Memory B cell (primary cell): Measurements from ENCODE around the gene LRRC45.
"Not testable (repeated sequence)": the region's sequence is repeated elsewhere in the genome, so short reads cannot be mapped to it uniquely, and the experiment has no call there.

ENCODE experiments used
- ATAC-seq: fragments of 150-1000 bp; cut with Tn5 transposase; 2 replicates; pipeline ENCODE4 v1.10.0; 2021; ENCODE audit warnings: low read depth, mild to moderate bottlenecking, moderate library complexity
- DNase-seq, 2 donors: peaks; one replicate each; pipeline ENCODE4 v3.0.0; 2022; ENCODE audit warnings: low spot score in 2 of 2
- H3K27ac Mint-ChIP-seq: one replicate; pipeline ENCODE4 v1.8.0; 2022; ENCODE audit warnings: mild to moderate bottlenecking, moderate library complexity, mixed read lengths
- H3K27me3 Mint-ChIP-seq: one replicate; pipeline ENCODE4 v1.8.0; 2022; ENCODE audit warnings: mixed read lengths
- H3K36me3 Mint-ChIP-seq: one replicate; pipeline ENCODE4 v1.8.0; 2022; ENCODE audit warnings: mild to moderate bottlenecking, mixed read lengths
- H3K4me1 Mint-ChIP-seq: one replicate; pipeline ENCODE4 v1.8.0; 2022; ENCODE audit warnings: mixed read lengths
- H3K4me3 Mint-ChIP-seq: one replicate; pipeline ENCODE4 v1.8.0; 2022; ENCODE audit warnings: mild to moderate bottlenecking, moderate library complexity, mixed read lengths
- H3K9me3 Mint-ChIP-seq: one replicate; pipeline ENCODE4 v1.8.0; 2022; ENCODE audit warnings: mixed read lengths

Gene LRRC45

DNA sequence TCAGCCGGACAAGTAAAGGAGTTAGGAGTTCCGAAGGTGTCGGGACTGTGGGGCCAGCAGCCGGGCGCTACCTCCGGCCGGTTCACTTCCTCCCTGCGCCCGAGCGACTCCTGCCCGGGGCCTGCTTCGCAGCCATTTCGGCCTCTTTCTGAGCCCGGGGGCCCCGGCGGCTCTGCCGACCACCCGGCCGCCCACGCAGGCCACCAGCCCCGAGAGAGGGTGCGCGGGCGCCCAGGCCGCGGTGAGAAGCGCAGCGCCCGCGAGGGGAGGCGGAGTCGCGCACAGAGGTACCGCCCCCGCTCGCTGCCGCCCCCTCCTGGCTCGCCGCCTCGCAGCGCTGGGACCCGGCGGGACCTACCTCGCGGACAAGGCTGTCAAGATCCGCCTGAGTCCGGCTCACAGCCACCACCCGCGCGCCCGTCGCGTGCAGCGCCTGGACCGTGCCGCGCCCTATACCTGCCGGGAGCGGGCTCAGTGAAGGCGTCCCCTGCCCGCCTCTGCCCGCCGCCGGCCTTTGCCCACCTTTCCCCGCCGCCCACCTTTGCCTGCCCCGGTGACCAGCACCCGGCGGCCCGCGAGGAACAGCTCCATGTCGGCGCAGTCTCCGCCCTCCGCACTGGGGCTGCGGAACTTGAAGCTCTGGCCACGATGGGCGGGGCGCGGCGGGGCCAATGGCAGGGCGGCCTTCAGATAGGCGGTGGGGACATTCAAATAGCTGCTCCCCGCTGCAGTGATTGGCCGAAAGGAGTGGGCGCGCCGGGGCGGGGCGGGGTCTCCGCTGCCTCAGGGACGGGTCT lies 14.2 kb downstream of the LRRC45 start, which contains the start of gene DCXR:
Gene DCXR, minus strand, starts transcription at position 606 of the 797 bp plus-strand sequence. Its CDS starts 15 bp downstream, at position 591.
- Mint-ChIP-seq H3K27me3 (no peaks in the 10 kb centered on the region), H3K4me1 (peaks cover 5% of the 10 kb centered on the region), H3K27ac (peak within 1 kb of the TSS; percentile 80), H3K9me3 (no peaks in the 10 kb centered on the region), H3K4me3 (peak within 1 kb of the TSS; percentile 90), H3K36me3 (peaks cover 4% of the 10 kb centered on the region)
- peak; percentile 94 to 98 for DNase-seq
- peak; percentile 90 for ATAC-seq

DNA sequence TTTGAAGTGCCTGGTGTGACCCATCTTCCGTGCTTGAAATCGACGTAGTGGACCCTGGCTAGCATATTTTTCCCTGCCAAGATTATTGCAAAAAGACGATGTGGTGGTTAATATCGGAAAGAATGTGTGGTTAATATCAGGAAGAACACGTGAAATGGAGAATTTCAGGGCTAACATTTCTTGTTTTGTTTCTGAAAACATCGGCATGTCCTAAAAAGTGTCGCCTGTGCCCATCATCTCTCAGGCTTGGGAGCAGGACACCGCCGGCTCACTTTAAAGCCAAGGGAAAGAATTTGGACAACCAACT lies 14.7 kb downstream of the LRRC45 start:
- peak overlapping the region; percentile 80 for H3K27ac Mint-ChIP-seq
- peaks cover 5% of the 10 kb centered on the region for H3K4me1 Mint-ChIP-seq
- H3K4me3 Mint-ChIP-seq = peak overlapping the region; percentile 90
- H3K27me3 Mint-ChIP-seq = no peaks in the 10 kb centered on the region
- DNase-seq = no peak
- no peaks in the 10 kb centered on the region for H3K9me3 Mint-ChIP-seq
- ATAC-seq = no peak
- H3K36me3 Mint-ChIP-seq = peaks cover 4% of the 10 kb centered on the region

DNA sequence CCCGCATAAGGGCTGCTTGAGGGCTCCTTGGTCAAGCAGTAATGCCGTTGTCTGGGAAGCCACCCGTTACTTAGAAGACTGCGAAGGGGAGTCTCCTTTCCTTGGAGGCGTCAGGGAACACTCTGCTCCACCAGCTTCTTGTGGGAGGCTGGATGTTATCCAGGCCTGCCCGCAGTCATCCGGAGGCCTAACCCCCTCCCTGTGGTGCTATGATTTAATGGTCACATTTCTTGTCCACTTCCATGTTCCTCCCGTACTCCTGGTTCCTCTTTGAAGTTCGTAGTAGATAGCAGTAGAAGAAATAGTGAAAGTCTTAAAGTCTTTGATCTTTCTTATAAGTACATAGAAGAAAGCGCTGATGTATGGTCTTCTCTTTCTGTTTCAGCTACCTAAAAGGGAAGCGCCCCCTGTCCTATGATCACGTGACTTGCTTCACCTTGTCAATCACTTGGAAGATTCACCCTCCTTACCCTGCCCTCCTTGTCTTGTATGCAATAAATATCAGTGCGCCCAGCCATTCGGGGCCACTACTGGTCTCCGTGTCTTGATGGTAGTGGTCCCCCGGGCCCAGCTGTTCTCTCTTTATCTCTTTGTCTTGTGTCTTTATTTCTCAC lies 15.8 kb downstream of the LRRC45 start:
- not testable (repeated sequence) for H3K9me3 Mint-ChIP-seq, H3K36me3 Mint-ChIP-seq, DNase-seq, ATAC-seq, H3K27me3 Mint-ChIP-seq, H3K4me1 Mint-ChIP-seq, H3K27ac Mint-ChIP-seq
- peak overlapping the region; percentile 5 for H3K4me3 Mint-ChIP-seq

DNA sequence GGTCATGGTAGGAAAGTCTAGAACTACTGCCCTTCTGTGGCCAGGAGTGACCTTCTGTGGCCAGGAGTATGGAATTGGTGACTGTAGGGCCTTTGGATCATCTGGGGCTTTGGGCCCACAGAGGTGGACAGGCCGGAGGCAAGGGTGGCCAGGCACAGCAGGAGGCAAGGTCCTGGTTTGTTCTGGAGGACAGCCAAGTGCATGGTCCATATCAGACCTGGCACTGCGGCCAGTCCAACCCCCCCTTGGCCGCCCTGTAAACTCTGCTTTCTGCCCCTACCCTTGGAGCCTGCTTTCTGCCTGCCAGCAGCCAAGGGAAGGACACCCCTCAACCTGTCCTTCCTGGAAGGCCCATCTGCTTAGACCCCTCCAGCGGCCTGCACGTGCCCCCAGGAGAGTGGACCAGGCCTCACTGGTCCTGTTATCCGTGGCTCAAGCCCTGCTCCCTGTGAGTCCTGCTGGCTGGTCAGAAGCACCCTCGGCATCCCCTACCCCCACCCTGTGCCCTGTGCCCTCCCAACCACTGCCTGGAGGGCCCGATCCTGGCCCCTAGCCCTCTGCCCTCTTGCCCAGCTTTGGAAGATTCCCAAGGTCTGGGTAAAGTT lies 16.7 kb downstream of the LRRC45 start:
- no peak for DNase-seq
- Mint-ChIP-seq H3K36me3 (peaks cover 4% of the 10 kb centered on the region), H3K27me3 (no peaks in the 10 kb centered on the region), H3K4me3 (no peak overlapping the region), H3K4me1 (peaks cover 5% of the 10 kb centered on the region), H3K27ac (no peak overlapping the region), H3K9me3 (no peaks in the 10 kb centered on the region)
- ATAC-seq = no peak

DNA sequence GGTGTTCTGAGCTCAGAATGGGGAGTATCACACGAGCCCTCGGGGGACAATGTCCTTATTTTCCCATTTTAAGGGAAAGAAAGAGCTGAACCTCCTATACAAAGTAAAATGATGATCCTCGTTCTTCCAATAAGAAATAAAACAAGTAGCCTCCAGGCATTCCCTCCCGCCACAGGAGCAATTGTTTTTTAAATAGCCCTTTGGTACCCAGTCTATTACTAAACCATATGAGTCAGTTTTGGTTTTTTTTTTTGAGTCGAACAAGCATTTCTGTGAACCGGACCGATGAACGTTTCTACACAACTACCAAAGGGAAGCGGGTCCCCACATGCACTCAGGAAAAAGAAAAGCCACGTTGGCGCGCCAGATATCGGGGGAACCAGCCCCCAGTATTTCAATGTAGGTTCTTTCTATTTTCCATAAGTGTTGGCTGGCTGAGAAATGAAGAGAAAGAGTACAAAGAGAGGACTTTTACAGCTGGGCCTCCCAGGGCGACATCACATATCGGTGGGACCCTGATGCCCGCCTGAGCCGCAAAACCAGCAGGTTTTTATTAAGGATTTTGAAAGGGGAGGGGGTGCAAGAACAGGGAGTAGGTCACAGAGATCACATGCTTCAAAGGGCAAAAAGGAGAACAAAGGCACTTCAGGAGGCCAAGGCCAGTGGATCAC lies 18.2 kb downstream of the LRRC45 start:
- H3K27me3 Mint-ChIP-seq = no peaks in the 10 kb centered on the region
- no peak overlapping the region for H3K4me3 Mint-ChIP-seq
- DNase-seq (no peak), ATAC-seq (no peak)
- H3K27ac Mint-ChIP-seq = no peak overlapping the region
- H3K4me1 Mint-ChIP-seq = peaks cover 5% of the 10 kb centered on the region
- no peaks in the 10 kb centered on the region for H3K36me3 Mint-ChIP-seq
- no peaks in the 10 kb centered on the region for H3K9me3 Mint-ChIP-seq

DNA sequence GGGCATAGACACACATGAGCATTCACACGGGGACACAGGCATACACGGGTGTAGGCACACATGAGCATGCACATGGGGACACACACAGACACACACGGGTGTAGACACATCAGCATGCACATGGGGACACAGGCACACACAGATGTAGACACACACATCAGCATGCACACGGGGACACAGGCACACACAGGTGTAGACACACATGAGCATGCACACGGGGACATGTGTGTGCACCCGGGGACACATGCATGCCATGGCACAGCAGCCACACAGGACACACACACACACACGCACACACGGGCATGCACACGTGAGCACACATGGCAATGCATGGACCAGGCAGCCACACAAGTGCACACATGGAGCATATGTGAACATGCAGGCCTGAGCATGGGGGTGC lies 19.5 kb downstream of the LRRC45 start:
- H3K27ac Mint-ChIP-seq = no peak overlapping the region
- H3K9me3 Mint-ChIP-seq = no peaks in the 10 kb centered on the region
- H3K4me1 Mint-ChIP-seq = peaks cover 4% of the 10 kb centered on the region
- no peak for ATAC-seq
- no peak for DNase-seq
- H3K36me3 Mint-ChIP-seq = peaks cover 4% of the 10 kb centered on the region
- H3K27me3 Mint-ChIP-seq = no peaks in the 10 kb centered on the region
- H3K4me3 Mint-ChIP-seq = no peak overlapping the region

DNA sequence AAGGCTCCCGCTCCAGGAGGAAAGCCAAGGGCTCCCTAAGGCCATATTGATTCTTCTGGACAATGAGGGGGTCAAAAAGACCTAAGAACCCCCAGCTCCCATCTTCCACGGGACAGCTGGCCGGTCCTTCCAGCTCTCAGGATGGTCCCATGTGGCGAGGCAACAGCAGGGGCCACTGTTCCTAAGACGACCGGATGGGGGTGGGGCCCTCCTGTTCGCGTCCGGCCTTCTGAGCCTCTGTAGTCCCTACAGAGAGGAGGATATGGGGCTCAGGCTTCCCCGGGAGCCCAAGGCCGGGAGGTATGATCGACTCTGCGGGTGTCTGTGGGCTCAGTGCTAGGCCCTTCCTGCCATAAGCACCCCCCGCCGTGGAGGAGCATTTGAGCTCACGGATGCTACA lies 20.4 kb downstream of the LRRC45 start:
- no peaks in the 10 kb centered on the region for H3K9me3 Mint-ChIP-seq
- no peak for DNase-seq
- H3K27ac Mint-ChIP-seq = no peak overlapping the region
- H3K36me3 Mint-ChIP-seq = peaks cover 5% of the 10 kb centered on the region
- ATAC-seq = no peak
- H3K4me3 Mint-ChIP-seq = no peak overlapping the region
- no peaks in the 10 kb centered on the region for H3K27me3 Mint-ChIP-seq
- no peaks in the 10 kb centered on the region for H3K4me1 Mint-ChIP-seq

DNA sequence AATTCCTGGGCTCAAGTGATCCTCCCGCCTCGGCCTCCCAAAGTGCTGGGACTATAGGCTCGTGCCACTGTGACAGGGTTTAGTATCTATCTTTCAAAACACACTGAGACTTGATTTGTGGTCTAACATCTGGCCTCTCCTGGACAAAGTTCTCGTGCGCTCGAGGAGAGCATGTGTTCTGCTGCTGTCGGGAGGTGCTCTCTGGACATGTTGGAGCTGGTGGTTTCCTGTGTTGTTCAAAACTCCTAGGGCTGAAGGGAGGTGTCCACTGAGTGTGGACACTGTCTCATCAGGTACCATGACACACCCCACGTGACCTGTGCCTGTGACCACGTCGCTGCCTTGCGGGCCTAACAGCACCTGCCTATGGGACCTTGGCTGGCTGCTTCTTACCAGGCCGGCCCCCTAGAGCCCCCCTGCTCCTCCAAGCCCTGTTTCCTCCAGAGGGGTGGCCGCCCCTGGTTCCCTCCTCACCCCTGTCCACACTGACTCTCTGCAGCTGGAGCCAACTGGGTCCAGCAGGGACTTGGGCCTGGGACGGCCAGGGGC lies 22.9 kb downstream of the LRRC45 start:
- peaks cover 7% of the 10 kb centered on the region for H3K36me3 Mint-ChIP-seq
- no peaks in the 10 kb centered on the region for H3K9me3 Mint-ChIP-seq
- no peaks in the 10 kb centered on the region for H3K27me3 Mint-ChIP-seq
- no peak overlapping the region for H3K27ac Mint-ChIP-seq
- DNase-seq = no peak
- ATAC-seq = no peak
- no peak overlapping the region for H3K4me3 Mint-ChIP-seq
- peaks cover 8% of the 10 kb centered on the region for H3K4me1 Mint-ChIP-seq

DNA sequence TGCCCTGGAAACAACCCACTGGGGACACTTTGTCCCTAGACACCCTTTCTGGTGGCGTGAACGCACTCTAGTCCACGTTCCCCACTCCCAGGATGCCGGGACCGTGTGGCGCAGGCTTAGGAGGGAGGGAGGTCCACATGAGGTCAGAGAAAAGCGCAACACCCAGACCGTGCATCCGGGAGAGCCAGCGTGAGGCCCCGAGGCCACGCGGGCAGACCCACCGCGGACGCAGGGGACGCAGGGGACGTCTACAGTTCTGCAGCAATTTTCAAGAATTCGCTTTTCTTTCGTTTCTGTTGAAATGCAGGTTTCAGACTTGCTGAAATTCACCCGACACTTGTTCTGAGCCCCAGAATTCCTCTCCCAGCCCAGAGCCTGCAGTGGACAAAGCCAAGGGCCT lies 23.8 kb downstream of the LRRC45 start:
- Mint-ChIP-seq H3K27me3 (no peaks in the 10 kb centered on the region), H3K4me1 (peaks cover 8% of the 10 kb centered on the region), H3K4me3 (no peak overlapping the region), H3K9me3 (no peaks in the 10 kb centered on the region), H3K36me3 (peaks cover 7% of the 10 kb centered on the region), H3K27ac (no peak overlapping the region)
- DNase-seq (no peak), ATAC-seq (no peak)

DNA sequence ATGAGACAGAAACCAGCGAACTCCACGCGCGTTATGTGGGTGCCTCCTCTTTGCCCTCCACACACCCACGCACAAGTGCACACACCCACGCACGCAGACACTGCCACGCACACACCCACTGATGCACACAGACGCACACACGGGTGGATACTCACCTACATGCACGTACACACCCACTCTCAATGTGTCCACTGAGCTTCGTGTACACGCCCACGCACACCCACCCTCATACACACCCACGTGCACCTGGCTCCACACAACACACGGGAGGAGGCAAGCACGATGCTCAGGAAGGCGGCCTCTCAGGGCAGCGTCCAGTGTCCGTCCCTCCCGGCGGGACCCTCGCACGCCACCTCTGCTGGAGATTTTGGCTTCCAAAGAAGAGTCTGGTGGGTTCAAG lies 24.3 kb downstream of the LRRC45 start:
- Mint-ChIP-seq H3K27ac (no peak overlapping the region), H3K4me1 (peaks cover 8% of the 10 kb centered on the region), H3K27me3 (no peaks in the 10 kb centered on the region), H3K4me3 (no peak overlapping the region), H3K36me3 (peaks cover 7% of the 10 kb centered on the region), H3K9me3 (no peaks in the 10 kb centered on the region)
- ATAC-seq (no peak), DNase-seq (no peak)

DNA sequence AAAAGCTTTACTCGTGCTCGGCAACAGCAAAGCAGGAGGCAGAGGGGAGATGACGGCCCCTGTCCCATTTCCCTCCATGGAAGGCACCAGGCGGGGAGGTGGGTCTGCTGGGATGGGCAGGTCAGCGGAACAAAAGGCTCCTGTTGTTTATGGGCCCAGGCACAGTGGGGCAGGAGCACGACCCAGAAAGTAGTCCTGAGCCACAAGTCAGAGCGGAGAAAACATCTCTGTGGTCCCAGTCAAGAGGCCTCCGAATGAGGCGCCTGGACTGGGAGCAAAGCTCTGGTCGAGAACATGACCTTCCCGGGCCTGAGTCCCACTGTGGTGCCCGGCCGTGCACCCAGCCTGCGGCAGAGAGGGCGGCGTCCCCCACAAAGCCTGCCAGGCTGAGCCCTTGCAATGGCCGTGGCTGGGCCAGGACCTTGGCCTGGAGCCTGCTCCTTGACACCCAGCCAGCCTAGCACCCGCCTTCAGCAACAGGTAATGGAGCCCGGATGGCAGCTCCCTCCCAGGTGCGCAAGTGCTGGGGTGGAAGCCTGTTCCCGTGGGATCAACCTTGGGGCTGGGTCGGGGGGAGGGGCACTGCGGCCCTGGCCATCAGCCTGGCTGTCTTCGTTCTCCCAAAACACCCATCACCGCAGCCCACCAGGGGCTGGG lies 24.9 kb downstream of the LRRC45 start:
- no peaks in the 10 kb centered on the region for H3K9me3 Mint-ChIP-seq
- ATAC-seq = no peak
- DNase-seq = no peak
- no peak overlapping the region for H3K4me3 Mint-ChIP-seq
- H3K4me1 Mint-ChIP-seq = peaks cover 8% of the 10 kb centered on the region
- H3K36me3 Mint-ChIP-seq = peaks cover 7% of the 10 kb centered on the region
- no peaks in the 10 kb centered on the region for H3K27me3 Mint-ChIP-seq
- no peak overlapping the region for H3K27ac Mint-ChIP-seq

DNA sequence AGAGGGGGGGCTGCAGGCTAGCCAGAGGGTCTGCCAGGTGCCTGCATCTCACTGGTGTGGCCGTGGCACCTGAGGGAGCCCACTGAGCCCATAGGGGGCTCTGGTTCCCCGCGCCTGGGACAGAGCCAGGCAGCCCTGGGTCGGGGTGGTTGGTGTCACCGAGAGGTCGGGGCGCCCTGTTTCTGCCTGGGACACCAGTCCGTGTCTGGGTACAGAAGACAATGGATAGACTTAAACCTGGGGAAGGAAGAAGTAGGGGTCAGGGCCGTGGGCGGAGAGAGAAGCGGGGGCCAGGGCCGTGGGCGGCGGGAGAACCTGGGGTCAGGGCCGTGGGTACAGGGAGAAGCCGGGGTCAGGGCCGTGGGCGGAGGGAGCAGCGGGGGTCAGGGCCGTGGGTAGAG lies 25.5 kb downstream of the LRRC45 start:
- H3K36me3 Mint-ChIP-seq = peaks cover 7% of the 10 kb centered on the region
- no peak overlapping the region for H3K4me3 Mint-ChIP-seq
- no peak for ATAC-seq
- H3K4me1 Mint-ChIP-seq = peaks cover 8% of the 10 kb centered on the region
- H3K27me3 Mint-ChIP-seq = no peaks in the 10 kb centered on the region
- H3K27ac Mint-ChIP-seq = no peak overlapping the region
- no peak for DNase-seq
- H3K9me3 Mint-ChIP-seq = no peaks in the 10 kb centered on the region

DNA sequence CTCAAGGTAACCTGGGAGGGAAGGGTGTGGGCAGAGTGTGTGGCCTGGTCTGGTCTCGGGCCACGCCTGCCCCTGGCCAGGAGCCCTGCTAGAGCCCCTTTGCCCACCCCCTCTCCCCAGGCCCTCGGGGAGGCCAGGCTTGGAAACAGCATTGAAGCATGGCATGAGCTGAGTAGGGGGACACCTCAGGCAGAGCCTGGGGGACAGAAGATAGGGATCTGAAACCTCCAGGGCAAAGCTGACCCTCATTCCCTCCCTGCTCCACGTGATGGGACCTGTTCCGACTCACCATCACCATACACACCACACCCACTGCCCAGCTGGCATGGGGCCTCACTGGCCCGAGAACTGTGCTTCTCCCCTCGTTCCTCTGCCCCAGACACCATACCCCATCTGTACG lies 26.0 kb downstream of the LRRC45 start:
- peaks cover 8% of the 10 kb centered on the region for H3K4me1 Mint-ChIP-seq
- no peak for DNase-seq
- H3K27ac Mint-ChIP-seq = no peak overlapping the region
- no peaks in the 10 kb centered on the region for H3K27me3 Mint-ChIP-seq
- peaks cover 7% of the 10 kb centered on the region for H3K36me3 Mint-ChIP-seq
- H3K4me3 Mint-ChIP-seq = no peak overlapping the region
- ATAC-seq = no peak
- no peaks in the 10 kb centered on the region for H3K9me3 Mint-ChIP-seq
